ENCODE results near the gene RGS3.

GRCh38 chr9:113482991-113483675, 19.6 kb downstream of the RGS3 start:
- TF ChIP-seq CTCF (IDR thresholded peaks at IDR 0.05; ENCODE audit: insufficient read depth, low read length), result no peak
- no peak for TF ChIP-seq POLR2AphosphoS5 (IDR thresholded peaks at IDR 0.05; ENCODE audit: low read depth)
- no peak for TF ChIP-seq SPI1 (IDR thresholded peaks at IDR 0.05; ENCODE audit: borderline replicate concordance, low read depth)
- no peak for TF ChIP-seq REST (IDR thresholded peaks at IDR 0.05; ENCODE audit: insufficient replicate concordance, low read depth)
- no peak for TF ChIP-seq GABPA (IDR thresholded peaks at IDR 0.05; ENCODE audit: low read depth)
